K562 (cell line): ENCODE measurements around the gene IRF9. TPM values are rescaled to one million over a fixed set of nuclear protein-coding genes. Genes with fewer than 3 reads are reported as not detected.

Experiments used
- ATAC-seq: fragments of 200-7000 bp; cut with Tn5 transposase; 3 replicates; pipeline ENCODE4 v1.9.1; 2020; ENCODE audit warnings: moderate library complexity
- BruUV-seq: library from RNA; stranded (reverse); fragments of 400-500 nt; replicated peaks from 2 replicates; lab custom pipeline; 2021; lab: Mats Ljungman, UMichigan
- CTCF ChIA-PET: fragments of 300-600 bp; formaldehyde crosslinking; extraction: SDS; loops from one replicate; lab custom pipeline; 2021; ENCODE audit warnings: low intra/inter-chr PET ratio; lab: Yijun Ruan, JAX
- POLR2A ChIA-PET: fragments of 300-600, 350-650 bp; sonication (Branson Sonifier 250); formaldehyde crosslinking; extraction: SDS; loops from one replicate; lab custom pipeline; 2021; ENCODE audit warnings: antibody characterized with exemption, inconsistent platforms; lab: Yijun Ruan, JAX
- DNase-seq, 4 experiments: peaks; one replicate each; pipeline versions ENCODE4 v3.0.0 to v3.0.0-alpha.2; 2011 to 2018; ENCODE audit warnings: low spot score in 3 of 4, mixed read lengths in 3 of 4; ENCODE audit errors: extremely low read depth in 1 of 4
- FAIRE-seq: peaks from 2 replicates; lab custom pipeline; 2011; peaks lifted over from hg19 to GRCh38; lab: Jason Lieb, UNC
- H2AFZ ChIP-seq: 2 replicates; pipeline ENCODE4 v1.6.0; 2011; ENCODE audit warnings: low read depth, low read length, control low read depth, inconsistent platforms
- H3K27ac ChIP-seq: fragments of 200-600 bp; 3 replicates; pipeline ENCODE4 v1.8.0; 2011; ENCODE audit warnings: low read depth, mild to moderate bottlenecking, control low read depth, inconsistent platforms, low read length, moderate library complexity, mixed read lengths; ENCODE audit errors: extremely low read depth
- H3K27me3 ChIP-seq, 2 experiments: fragments of 300-600 bp in 1 of 2; 2 replicates in 1 of 2; 3 replicates in 1 of 2; pipeline versions ENCODE4 v1.6.0 to v1.8.0; 2011; ENCODE audit warnings: inconsistent platforms in 2 of 2, low read length in 2 of 2, mild to moderate bottlenecking in 1 of 2, mixed read lengths in 1 of 2, moderate library complexity in 1 of 2; ENCODE audit not compliant: control insufficient read depth in 2 of 2, insufficient read depth in 2 of 2
- H3K36me3 ChIP-seq: fragments of 300-600 bp; 3 replicates; pipeline ENCODE4 v1.8.0; 2011; ENCODE audit warnings: mild to moderate bottlenecking, low read length, inconsistent platforms; ENCODE audit not compliant: control insufficient read depth, insufficient read depth
- H3K4me1 ChIP-seq, 2 experiments: fragments of 200-600 bp in 1 of 2; replicated peaks in 1 of 2; 2 replicates in 1 of 2; 3 replicates in 1 of 2; pipeline versions ENCODE4 v1.5.1 to v1.8.0; 2011; ENCODE audit warnings: inconsistent platforms in 2 of 2, low read length in 2 of 2, mild to moderate bottlenecking in 1 of 2, mixed read lengths in 1 of 2, moderate library complexity in 1 of 2; ENCODE audit not compliant: control insufficient read depth in 2 of 2, insufficient read depth in 2 of 2
- H3K4me2 ChIP-seq: 2 replicates; pipeline ENCODE4 v1.6.1; 2011; ENCODE audit warnings: low read length, control low read depth, inconsistent platforms, mixed read lengths; ENCODE audit not compliant: insufficient read depth
- H3K4me3 ChIP-seq: fragments of 200-600 bp; sonication (generic), shearing (Covaris generic); 2 replicates; pipeline ENCODE4 v1.5.1; 2016; ENCODE audit warnings: control low read depth, inconsistent platforms
- H3K79me2 ChIP-seq: fragments of 200-600 bp; 3 replicates; pipeline ENCODE4 v1.8.0; 2011; ENCODE audit warnings: low read length, inconsistent platforms; ENCODE audit not compliant: control insufficient read depth, insufficient read depth
- H3K9ac ChIP-seq, 2 experiments: 2 replicates each; pipeline versions ENCODE4 v1.6.0 to v1.6.1; 2011; ENCODE audit warnings: low read depth in 2 of 2, low read length in 2 of 2, control low read depth in 1 of 2, inconsistent platforms in 1 of 2, mild to moderate bottlenecking in 1 of 2, mixed read lengths in 1 of 2; ENCODE audit not compliant: insufficient read depth in 1 of 2
- H3K9me1 ChIP-seq: one replicate; pipeline ENCODE4 v1.6.0; 2011; ENCODE audit warnings: inconsistent platforms, mild to moderate bottlenecking, low read length, moderate library complexity; ENCODE audit not compliant: control insufficient read depth, insufficient read depth
- H3K9me3 ChIP-seq: replicated peaks from 2 replicates; pipeline ENCODE4 v1.5.1; 2011; ENCODE audit warnings: low read depth, low read length, inconsistent platforms; ENCODE audit not compliant: control insufficient read depth, insufficient read depth
- H4K20me1 ChIP-seq: replicated peaks from 2 replicates; pipeline ENCODE4 v1.6.1; 2011; ENCODE audit warnings: low read length, inconsistent platforms, mixed read lengths; ENCODE audit not compliant: control insufficient read depth, insufficient read depth
- DMBX1 ChIP-seq: fragments of 250-450 bp; sonication (Bioruptor Pico); IDR thresholded peaks from 2 replicates; pipeline ENCODE4 v1.8.0; 2022; ENCODE audit warnings: inconsistent platforms, mild to moderate bottlenecking, moderate library complexity, borderline replicate concordance
- FOSL1 ChIP-seq: fragments of 200-800 bp; sonication (Bioruptor generic); conservative IDR thresholded peaks from 2 replicates; pipeline ENCODE4 v1.6.1; 2016; ENCODE audit warnings: missing genetic modification characterization, missing compliant biosample characterization
- HEY1 ChIP-seq: fragments of 250-450 bp; sonication (Bioruptor Pico); IDR thresholded peaks from 2 replicates; pipeline ENCODE4 v1.5.0; 2020; ENCODE audit warnings: mild to moderate bottlenecking, moderate library complexity, borderline replicate concordance
- KAT2B ChIP-seq: IDR thresholded peaks from one replicate; pipeline ENCODE4 v1.6.1; 2012; ENCODE audit warnings: low read depth, mild to moderate bottlenecking, control low read depth, inconsistent platforms, low read length, moderate library complexity
- KLF13 ChIP-seq: fragments of 450-650 bp; IDR thresholded peaks from 2 replicates; pipeline ENCODE4 v1.6.1; 2016; ENCODE audit warnings: missing genetic modification characterization, low read depth, mild to moderate bottlenecking, missing compliant biosample characterization, moderate library complexity, borderline replicate concordance
- ZNF668 ChIP-seq: fragments of 250-450 bp; sonication (Bioruptor Pico); IDR thresholded peaks from 2 replicates; pipeline ENCODE4 v1.8.0; 2022; ENCODE audit warnings: mild to moderate bottlenecking, inconsistent platforms
- WGBS: fragments of 100-300 bp; shearing (Covaris generic); methylation state at CpG from one replicate; pipeline ENCODE4 v1.1.6; 2016; ENCODE audit warnings: low coverage, mixed read lengths; ENCODE audit not compliant: insufficient coverage; ENCODE audit errors: missing lambda C conversion rate; 5-methylcytosine and 5-hydroxymethylcytosine counted together
- in situ Hi-C: fragments of 300-500 bp; cut with MboI; formaldehyde crosslinking; loops from 4 replicates; pipeline ENCODE4 v1.15.0; 2018; ENCODE audit warnings: inconsistent platforms, mixed read lengths
- intact Hi-C: fragments of 100-400 bp; cut with micrococcal nuclease; formaldehyde crosslinking; loops from 2 replicates; pipeline ENCODE4 v1.14.2; 2022
- polyA plus RNA-seq, 8 experiments: library from polyadenylated mRNA; depleted of rRNA in 4 of 8; stranded (reverse) in 5 of 8; unstranded in 3 of 8; fragments of >200 nt; fragmentation: Nextera tagmentation in 2 of 8; fragmentation: Illumina TruSeq in 1 of 8; extraction: Ambion mirVana in 2 of 8; extraction: Trizol in 1 of 8; gene quantifications; 2 replicates each; pipeline versions ENCODE4 v1.2.1 to v1.2.3, GENCODE V29; 2011 to 2014; ENCODE audit warnings: inconsistent platforms in 1 of 8, missing spikeins in 1 of 8
- total RNA-seq, 7 experiments: library from RNA; depleted of rRNA in 6 of 7; stranded (reverse); fragments of >200 nt in 6 of 7; fragmentation: Illumina TruSeq in 2 of 7; extraction: Trizol in 2 of 7; gene quantifications; 2 replicates each; pipeline versions ENCODE4 v1.2.1 to v1.2.3, GENCODE V29; 2011 to 2021; ENCODE audit warnings: low replicate concordance in 1 of 7
- TF ChIP-seq, protein P1 (sequence below): fragments of 450-650 bp; formaldehyde crosslinking; IDR thresholded peaks from 2 replicates; pipeline ENCODE4 v1.4.0; 2022; ENCODE audit warnings: missing genetic modification characterization

Gene IRF9
- total and polyA plus RNA-seq, 9 of the 15 experiments (the other 6 are each of a cell fraction or from before 2014, with no cell fraction given): 0.79 to 14.8 (median 6.1) TPM

DNA sequence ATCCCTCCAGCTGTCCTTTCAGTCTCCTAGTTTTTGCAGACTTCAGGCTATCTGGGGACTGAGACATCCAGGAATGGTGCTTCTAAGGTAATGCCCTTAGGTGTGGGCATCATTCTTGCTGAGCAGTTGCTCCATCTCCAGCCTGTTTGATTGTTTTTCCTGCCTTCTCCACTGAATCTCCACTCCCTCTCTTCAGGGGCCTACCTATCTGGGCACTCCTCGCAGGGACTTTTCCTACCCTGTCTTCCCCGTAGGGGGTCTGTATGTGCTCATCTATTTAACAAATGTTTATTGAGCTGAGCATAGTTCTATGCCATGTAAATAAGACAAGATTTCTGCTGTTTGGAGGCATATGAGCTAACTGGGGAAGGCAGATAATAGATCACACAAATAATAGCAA is 28.1 kb upstream of the IRF9 start:
- H3K4me1 ChIP-seq: peaks cover 7 to 29% of the 10 kb centered on the region in 2 experiments; a peak in 4 of 5 replicates
- 100% methylated on average over 2 of the region's 2 CpGs for WGBS
- in situ Hi-C loops: no loop called here
- no peak overlapping the region for H3K9ac ChIP-seq
- H3K4me2 ChIP-seq: no peak overlapping the region
- H3K27ac ChIP-seq: no peak overlapping the region
- ChIA-PET POLR2A (interaction anchor here (0.6 to 0.7 kb wide), 4 partner anchors 29 to 1111 kb away, joined by 3 to 4 read pairs (median 4); no protein-coding TSS in a partner anchor), CTCF (no interaction called here)
- no peak for TF ChIP-seq DMBX1
- TF ChIP-seq ZNF668 (CRISPR knock-in tag): no peak
- no peak for TF ChIP-seq FOSL1 (tag)
- no peak for TF ChIP-seq HEY1 (CRISPR knock-in tag)
- TF ChIP-seq, protein P1, sequence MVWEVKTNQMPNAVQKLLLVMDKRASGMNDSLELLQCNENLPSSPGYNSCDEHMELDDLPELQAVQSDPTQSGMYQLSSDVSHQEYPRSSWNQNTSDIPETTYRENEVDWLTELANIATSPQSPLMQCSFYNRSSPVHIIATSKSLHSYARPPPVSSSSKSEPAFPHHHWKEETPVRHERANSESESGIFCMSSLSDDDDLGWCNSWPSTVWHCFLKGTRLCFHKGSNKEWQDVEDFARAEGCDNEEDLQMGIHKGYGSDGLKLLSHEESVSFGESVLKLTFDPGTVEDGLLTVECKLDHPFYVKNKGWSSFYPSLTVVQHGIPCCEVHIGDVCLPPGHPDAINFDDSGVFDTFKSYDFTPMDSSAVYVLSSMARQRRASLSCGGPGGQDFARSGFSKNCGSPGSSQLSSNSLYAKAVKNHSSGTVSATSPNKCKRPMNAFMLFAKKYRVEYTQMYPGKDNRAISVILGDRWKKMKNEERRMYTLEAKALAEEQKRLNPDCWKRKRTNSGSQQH: no peak
- TF ChIP-seq KLF13 (tag): no peak
- no peak for TF ChIP-seq KAT2B
- no TSS peak for BruUV-seq
- no peak for DNase-seq
- peaks cover 8% of the 10 kb centered on the region for H3K36me3 ChIP-seq
- no peaks in the 10 kb centered on the region for H3K27me3 ChIP-seq
- peaks cover 4% of the 10 kb centered on the region; the same call in 2 of the 3 replicates for H3K79me2 ChIP-seq
- no peaks in the 10 kb centered on the region for H3K9me1 ChIP-seq
- no peak for ATAC-seq
- no peaks in the 10 kb centered on the region for H4K20me1 ChIP-seq
- intact Hi-C loops: no loop called here
- H3K9me3 ChIP-seq: no peaks in the 10 kb centered on the region
- no peak for FAIRE-seq
- H2AFZ ChIP-seq: no peak overlapping the region
- no peak overlapping the region for H3K4me3 ChIP-seq
